Activated CD4-positive, CD25-positive, alpha-beta regulatory T cell (primary cell): ENCODE data around the gene PAX1.

Experiments used
- DNase-seq, 4 experiments: peaks; one replicate each; lab custom pipeline; 2025; lab: John Stamatoyannopoulos, UW

Gene PAX1

GRCh38 chr20:21705575-21706260 is at the start of gene PAX1:
Gene PAX1 (plus strand): TSS chr20:21705664. CDS start chr20:21705713, 49 bp downstream.
- DNase-seq: no peak

GRCh38 chr20:21656308-21657067 is 49.0 kb upstream of the PAX1 start:
- DNase-seq: no peak

GRCh38 chr20:21661488-21662055 is 43.9 kb upstream of the PAX1 start:
- no peak for DNase-seq

- DNase-seq: no peak
Measured at GRCh38 chr20:21663465-21663864, 42.0 kb upstream of the PAX1 start.

- no peak for DNase-seq
Measured at GRCh38 chr20:21665687-21666446, 39.6 kb upstream of the PAX1 start.

- DNase-seq: no peak
Measured at GRCh38 chr20:21670126-21670525, 35.3 kb upstream of the PAX1 start.

GRCh38 chr20:21670981-21671380 is 34.5 kb upstream of the PAX1 start:
- DNase-seq: no peak

- DNase-seq: no peak
Measured at GRCh38 chr20:21677261-21677660, 28.2 kb upstream of the PAX1 start.

- no peak for DNase-seq
Measured at GRCh38 chr20:21677781-21678180, 27.7 kb upstream of the PAX1 start.

- DNase-seq: no peak
Measured at GRCh38 chr20:21681234-21681921, 24.1 kb upstream of the PAX1 start.

- no peak for DNase-seq
Measured at GRCh38 chr20:21681922-21682318, 23.5 kb upstream of the PAX1 start.

GRCh38 chr20:21682521-21682954 is 22.9 kb upstream of the PAX1 start:
- DNase-seq: no peak

GRCh38 chr20:21684671-21685070 is 20.8 kb upstream of the PAX1 start:
- no peak for DNase-seq

GRCh38 chr20:21685981-21686380 is 19.5 kb upstream of the PAX1 start:
- no peak for DNase-seq

GRCh38 chr20:21693322-21693721 is 12.1 kb upstream of the PAX1 start:
- no peak for DNase-seq

GRCh38 chr20:21698494-21699215 is 6.8 kb upstream of the PAX1 start:
- DNase-seq: no peak

GRCh38 chr20:21699216-21699508 is 6.3 kb upstream of the PAX1 start:
- no peak for DNase-seq

- DNase-seq: no peak
Measured at GRCh38 chr20:21701171-21701876, 4.1 kb upstream of the PAX1 start.

GRCh38 chr20:21702016-21702415 is 3.4 kb upstream of the PAX1 start:
- no peak for DNase-seq

- no peak for DNase-seq
Measured at GRCh38 chr20:21702553-21703470, 2.7 kb upstream of the PAX1 start.
